BLaER1 (cell line): ENCODE data around the gene SNX32.
A peak's percentile ranks its signal among the peaks of the same experiment; 100 is the strongest.

Experiments
- H3K27ac ChIP-seq: shearing (Covaris generic); formaldehyde crosslinking; 2 replicates; pipeline ENCODE4 v1.8.1; 2022
- H3K27me3 ChIP-seq: shearing (Covaris generic); formaldehyde crosslinking; 2 replicates; pipeline ENCODE4 v1.8.1; 2022
- H3K36me3 ChIP-seq: shearing (Covaris generic); formaldehyde crosslinking; 2 replicates; pipeline ENCODE4 v1.8.1; 2022
- H3K4me1 ChIP-seq: shearing (Covaris generic); formaldehyde crosslinking; 2 replicates; pipeline ENCODE4 v1.8.1; 2022
- H3K4me2 ChIP-seq: shearing (Covaris generic); formaldehyde crosslinking; 2 replicates; pipeline ENCODE4 v1.8.1; 2022
- H3K4me3 ChIP-seq: shearing (Covaris generic); formaldehyde crosslinking; 2 replicates; pipeline ENCODE4 v1.8.1; 2022
- H3K9ac ChIP-seq: shearing (Covaris generic); formaldehyde crosslinking; 2 replicates; pipeline ENCODE4 v1.8.1; 2022
- H3K9me3 ChIP-seq: shearing (Covaris generic); formaldehyde crosslinking; 2 replicates; pipeline ENCODE4 v1.8.1; 2022
- H4K20me1 ChIP-seq: shearing (Covaris generic); formaldehyde crosslinking; 2 replicates; pipeline ENCODE4 v1.8.1; 2022
- Cebpa-rat ChIP-seq: shearing (Covaris generic); IDR thresholded peaks from 2 replicates; pipeline ENCODE4 v1.8.1; 2022

SNX32 gene

GRCh38 chr11:65833297-65834030, at the start of gene SNX32:
TSS of gene SNX32 (plus strand) at chr11:65833963. CDS start at chr11:65834066, 103 bp downstream.
- no peaks in the 10 kb centered on the region for H3K27me3 ChIP-seq
- 0 out of 2 replicates have a peak, but pooled peaks cover 6% of the 10 kb centered on the region for H3K36me3 ChIP-seq
- H3K4me3 ChIP-seq: peak within 1 kb of the TSS; percentile 76
- H3K4me1 ChIP-seq: peaks cover 33% of the 10 kb centered on the region
- TF ChIP-seq Cebpa-rat: no peak
- H3K4me2 ChIP-seq: peak within 1 kb of the TSS; percentile 92
- peak within 1 kb of the TSS; percentile 89 for H3K9ac ChIP-seq
- peak within 1 kb of the TSS; percentile 95 for H3K27ac ChIP-seq
- no peaks in the 10 kb centered on the region for H4K20me1 ChIP-seq
- peaks cover 15% of the 10 kb centered on the region for H3K9me3 ChIP-seq

- peaks cover 51% of the 10 kb centered on the region for H3K4me1 ChIP-seq
- no peak overlapping the region for H3K4me3 ChIP-seq
- H4K20me1 ChIP-seq: peaks cover 26% of the 10 kb centered on the region
- no peaks in the 10 kb centered on the region for H3K9me3 ChIP-seq
- H3K27ac ChIP-seq: no peak overlapping the region
- no peaks in the 10 kb centered on the region for H3K36me3 ChIP-seq
- H3K9ac ChIP-seq: no peak overlapping the region
- peaks cover 88% of the 10 kb centered on the region for H3K27me3 ChIP-seq
- no peak overlapping the region for H3K4me2 ChIP-seq
- no peak for TF ChIP-seq Cebpa-rat
These were observed 48.3 kb upstream of the SNX32 start for GRCh38 chr11:65785319-65786007.

DNA sequence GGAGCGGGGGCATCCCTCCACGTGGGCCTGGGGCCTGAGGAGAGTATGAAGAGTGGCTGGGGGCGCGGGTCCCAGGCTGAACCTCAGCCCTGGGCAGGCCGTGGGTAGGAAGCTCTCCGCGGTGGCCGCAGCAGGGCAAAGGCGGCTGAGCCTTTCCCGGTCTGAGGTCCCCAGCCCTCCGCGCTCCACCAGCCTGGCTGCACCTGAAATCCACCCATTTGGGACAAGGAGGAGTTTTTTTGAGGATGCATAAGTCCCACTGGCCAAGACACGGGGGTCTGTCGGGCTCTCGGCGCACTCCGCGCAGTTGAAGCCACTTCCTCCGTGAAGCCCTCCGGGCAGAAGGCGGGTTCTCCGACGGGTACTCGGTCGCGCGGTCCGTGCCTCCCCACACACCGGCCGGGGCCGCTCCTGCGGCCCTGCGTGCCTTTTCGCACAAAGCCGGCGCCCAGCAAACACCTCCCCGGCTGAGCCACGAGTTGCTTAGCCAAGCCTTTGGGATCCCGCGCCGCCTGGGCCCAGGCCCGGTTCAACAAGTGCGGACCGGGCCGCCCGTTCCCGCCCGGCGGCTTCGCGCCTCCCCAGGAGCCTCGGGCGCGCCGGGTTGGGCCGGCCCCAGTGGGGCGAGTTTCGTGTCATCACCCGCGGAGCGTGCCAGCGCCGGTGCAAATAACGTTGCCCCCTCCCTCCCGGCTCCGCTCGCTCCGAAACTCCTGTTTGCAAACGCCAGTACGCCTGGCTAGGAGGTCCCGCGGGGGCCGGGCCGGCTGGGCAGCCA, 47.6 kb upstream of the SNX32 start:
- Histone ChIP-seq H3K4me3 (peak overlapping the region; percentile 65), H3K27ac (no peak overlapping the region), H3K9me3 (no peaks in the 10 kb centered on the region), H3K27me3 (peaks cover 90% of the 10 kb centered on the region), H3K4me1 (peaks cover 58% of the 10 kb centered on the region), H3K9ac (no peak overlapping the region), H3K4me2 (peak overlapping the region; percentile 95), H4K20me1 (peaks cover 26% of the 10 kb centered on the region), H3K36me3 (no peaks in the 10 kb centered on the region)
- TF ChIP-seq Cebpa-rat: no peak

DNA sequence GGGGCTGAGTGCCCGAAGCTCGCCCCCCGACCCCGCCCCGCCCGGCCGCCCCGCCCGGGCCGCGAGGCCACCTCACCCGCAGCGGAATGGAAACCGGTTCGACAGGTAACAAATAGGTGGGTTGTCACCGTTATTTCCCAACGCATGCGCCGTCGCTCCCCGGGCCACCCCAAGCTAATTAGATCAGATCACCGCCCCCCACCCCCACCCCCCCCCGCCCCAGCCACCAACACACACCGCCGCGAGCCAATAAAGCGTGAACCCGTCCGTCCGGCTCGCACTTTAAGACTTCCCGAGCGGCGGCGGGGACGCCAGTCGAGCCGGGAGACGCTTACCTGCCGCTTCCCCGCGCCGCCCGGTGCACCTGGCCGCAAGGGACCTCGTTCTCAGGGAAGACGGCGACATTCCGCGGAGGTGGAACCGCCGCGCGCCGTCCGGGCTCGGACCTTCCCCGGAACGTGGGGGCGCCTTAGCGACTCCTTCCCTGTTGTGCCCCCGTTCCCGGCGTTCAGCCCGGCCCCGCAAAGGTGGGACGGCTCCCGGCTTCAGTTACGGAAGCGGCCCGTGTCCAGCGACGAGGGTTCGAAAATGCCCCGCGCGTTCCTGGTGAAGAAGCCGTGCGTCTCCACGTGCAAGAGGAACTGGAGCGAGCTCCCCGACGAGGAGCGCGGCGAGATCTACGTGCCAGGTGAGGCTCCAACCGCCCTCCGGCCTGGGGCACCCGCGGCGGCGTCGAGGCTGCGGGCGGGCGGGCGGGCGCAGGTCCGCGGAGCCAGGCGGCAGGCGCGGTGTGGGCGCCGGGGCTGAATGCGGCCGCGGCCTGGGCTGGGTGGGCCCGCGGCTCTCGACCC, 46.8 kb upstream of the SNX32 start, which contains the start of gene OVOL1:
Gene OVOL1, plus strand, starts transcription at position 278 of the 851 bp plus-strand sequence. Its CDS starts 311 bp downstream, at position 589.
- peaks cover 58% of the 10 kb centered on the region for H3K4me1 ChIP-seq
- no peaks in the 10 kb centered on the region for H3K9me3 ChIP-seq
- no peak within 1 kb of the TSS for H3K27ac ChIP-seq
- TF ChIP-seq Cebpa-rat: no peak
- no peaks in the 10 kb centered on the region for H3K36me3 ChIP-seq
- peaks cover 26% of the 10 kb centered on the region for H4K20me1 ChIP-seq
- peak within 1 kb of the TSS; percentile 98 for H3K4me2 ChIP-seq
- peaks cover 83% of the 10 kb centered on the region for H3K27me3 ChIP-seq
- H3K4me3 ChIP-seq: peak within 1 kb of the TSS; percentile 66
- no peak within 1 kb of the TSS; the same call in 1 of the 2 replicates for H3K9ac ChIP-seq

DNA sequence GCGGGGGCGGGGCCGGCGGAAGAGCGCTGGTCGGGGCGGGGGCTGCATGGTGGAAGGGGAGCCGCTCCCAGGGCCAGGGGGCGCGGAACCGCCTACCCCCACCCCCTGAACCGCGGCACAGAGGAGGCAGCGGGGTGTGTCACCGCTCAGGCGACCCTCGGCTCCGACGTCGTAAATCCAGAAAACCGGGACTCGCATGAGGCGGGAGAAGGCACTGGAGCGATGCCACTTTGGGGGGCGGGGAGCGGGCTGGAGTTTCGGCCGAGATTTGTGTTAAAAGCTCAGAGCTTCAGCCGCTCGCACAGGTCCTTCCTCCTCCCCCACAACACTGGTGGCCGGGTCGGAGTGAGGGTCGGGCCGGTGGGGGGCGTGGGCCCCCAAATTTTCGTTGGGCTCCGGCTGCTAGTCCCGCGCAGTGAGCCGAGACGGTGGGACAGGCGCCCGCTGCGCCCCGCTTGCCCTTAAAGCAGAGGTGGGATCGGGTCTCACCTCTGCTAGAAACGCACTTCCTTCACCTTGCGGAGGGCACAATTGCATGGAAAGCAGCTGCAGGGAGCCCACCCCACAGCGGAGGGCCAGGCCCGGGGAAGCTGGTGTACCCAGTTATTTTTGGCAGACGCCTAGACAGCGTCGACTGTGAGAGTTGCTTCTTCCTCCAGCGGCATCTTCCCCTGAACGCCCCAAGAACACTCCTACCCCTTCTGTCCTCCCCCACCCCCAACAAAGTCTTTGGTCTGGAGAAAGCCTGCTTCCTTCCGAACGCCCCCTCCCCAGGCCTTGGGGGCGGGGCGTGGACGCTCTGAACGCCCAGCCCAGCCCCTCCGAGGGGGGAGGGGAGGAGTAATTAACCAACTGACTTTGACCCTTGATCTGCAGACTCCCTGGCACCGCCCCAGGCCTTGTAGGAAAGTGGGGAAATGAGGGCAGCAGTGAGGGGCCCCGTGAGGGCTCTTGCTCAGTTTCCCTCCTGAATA, 45.8 kb upstream of the SNX32 start:
- TF ChIP-seq Cebpa-rat: no peak
- Histone ChIP-seq H3K27ac (no peak overlapping the region), H3K27me3 (peaks cover 75% of the 10 kb centered on the region), H3K36me3 (no peaks in the 10 kb centered on the region), H3K4me1 (peaks cover 66% of the 10 kb centered on the region), H3K4me2 (peak overlapping the region; percentile 98), H3K9ac (no peak overlapping the region; the same call in 1 of the 2 replicates), H4K20me1 (peaks cover 26% of the 10 kb centered on the region), H3K9me3 (no peaks in the 10 kb centered on the region), H3K4me3 (peak overlapping the region; percentile 66)

DNA sequence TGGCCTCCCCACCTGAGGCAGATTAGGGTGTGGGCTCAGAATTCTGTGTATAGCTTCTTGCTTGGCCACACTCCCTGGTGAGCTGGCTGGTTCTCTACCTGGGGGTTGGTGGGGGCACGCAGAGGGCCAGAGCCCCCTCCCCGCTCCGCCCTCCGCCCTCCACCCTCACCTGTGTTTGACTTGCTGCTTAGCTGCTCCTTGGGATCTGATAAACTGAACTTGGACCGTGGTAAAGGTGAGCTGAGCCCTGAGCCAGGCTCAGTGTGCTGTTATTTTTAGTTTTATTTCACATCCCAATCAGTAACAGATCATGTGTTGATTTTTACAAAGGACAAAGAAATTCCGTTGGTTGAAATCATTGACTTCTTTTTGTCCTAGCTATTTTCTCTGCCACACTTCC, 44.9 kb upstream of the SNX32 start:
- no peak for TF ChIP-seq Cebpa-rat
- H3K4me2 ChIP-seq: peak overlapping the region; percentile 98
- no peak overlapping the region for H3K9ac ChIP-seq
- peaks cover 66% of the 10 kb centered on the region for H3K27me3 ChIP-seq
- peak overlapping the region; percentile 66 for H3K4me3 ChIP-seq
- H3K9me3 ChIP-seq: no peaks in the 10 kb centered on the region
- peaks cover 26% of the 10 kb centered on the region for H4K20me1 ChIP-seq
- H3K4me1 ChIP-seq: peaks cover 66% of the 10 kb centered on the region
- H3K27ac ChIP-seq: no peak overlapping the region
- H3K36me3 ChIP-seq: no peaks in the 10 kb centered on the region

DNA sequence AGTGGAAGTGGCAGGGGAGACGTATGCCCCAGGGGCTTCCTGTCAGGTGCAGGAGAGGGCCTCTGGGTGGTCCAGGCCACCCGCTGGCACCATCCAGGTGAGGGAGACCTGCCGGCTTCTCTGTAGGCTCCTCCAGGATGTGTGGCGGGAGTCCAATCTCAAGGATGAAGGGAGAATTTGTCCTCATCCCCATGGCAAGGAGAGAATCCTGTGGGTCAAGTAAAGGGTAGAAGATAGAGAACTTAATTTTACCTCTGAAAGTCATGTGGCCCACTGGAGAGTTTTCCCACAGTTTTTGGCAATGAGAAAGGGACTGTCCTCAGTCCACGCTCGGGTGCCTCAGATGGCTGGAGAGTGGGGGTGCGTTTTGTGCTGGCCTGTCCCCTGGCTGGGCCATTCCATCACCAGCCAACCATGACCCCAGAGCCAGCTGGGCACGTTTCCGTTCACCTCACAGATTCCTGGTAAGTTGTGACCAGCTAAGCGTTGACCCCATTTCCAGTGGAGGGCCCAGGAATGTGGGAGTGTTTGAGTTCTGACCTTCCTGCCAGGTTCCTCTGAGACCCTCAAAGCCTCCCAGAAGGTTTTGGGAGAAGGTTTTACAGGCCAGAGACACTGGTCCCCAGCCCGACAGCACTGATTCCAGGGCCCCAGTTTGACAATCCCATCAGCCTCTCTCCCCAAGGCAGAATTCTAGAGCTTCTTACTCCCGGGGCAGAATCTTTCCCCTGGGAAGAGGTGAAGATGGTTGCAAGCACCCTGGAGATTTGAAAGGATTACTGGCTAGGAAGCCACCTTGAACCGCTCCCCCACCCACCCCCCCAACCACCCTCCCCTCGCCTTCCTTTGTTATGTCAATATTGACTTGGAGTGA, 44.3 kb upstream of the SNX32 start:
- peaks cover 26% of the 10 kb centered on the region for H4K20me1 ChIP-seq
- TF ChIP-seq Cebpa-rat: no peak
- H3K27ac ChIP-seq: no peak overlapping the region
- H3K4me3 ChIP-seq: no peak overlapping the region
- H3K4me1 ChIP-seq: peaks cover 66% of the 10 kb centered on the region
- H3K9me3 ChIP-seq: no peaks in the 10 kb centered on the region
- peak overlapping the region; percentile 98 for H3K4me2 ChIP-seq
- no peaks in the 10 kb centered on the region for H3K36me3 ChIP-seq
- peaks cover 59% of the 10 kb centered on the region for H3K27me3 ChIP-seq
- no peak overlapping the region for H3K9ac ChIP-seq
